HepG2 (cell line): ENCODE data around the gene NOC4L. TPM values are rescaled to one million over a fixed set of nuclear protein-coding genes. Genes with fewer than 3 reads are reported as not detected.

Experiments used
- ATAC-seq: fragments of 200-7000 bp; cut with Tn5 transposase; 3 replicates; pipeline ENCODE4 v1.9.1; 2020; ENCODE audit warnings: mild to moderate bottlenecking, moderate library complexity
- BruUV-seq: library from RNA; stranded (reverse); fragments of 400-500 nt; replicated peaks from 2 replicates; lab custom pipeline; 2021; lab: Mats Ljungman, UMichigan
- CTCF ChIA-PET: fragments of 300-600 bp; formaldehyde crosslinking; extraction: SDS; loops from one replicate; lab custom pipeline; 2021; ENCODE audit warnings: low total read pairs, inconsistent platforms, low intra/inter-chr PET ratio; lab: Yijun Ruan, JAX
- POLR2A ChIA-PET: fragments of 350-600 bp; sonication (Branson Sonifier 250); formaldehyde crosslinking; loops from one replicate; lab custom pipeline; 2020; ENCODE audit warnings: antibody characterized with exemption, inconsistent platforms; lab: Yijun Ruan, JAX
- DNase-seq: peaks from one replicate; pipeline ENCODE4 v3.0.0-alpha.2; 2015; ENCODE audit warnings: low spot score
- FAIRE-seq: peaks from 3 replicates; lab custom pipeline; 2011; peaks lifted over from hg19 to GRCh38; lab: Jason Lieb, UNC
- H2AFZ ChIP-seq: one replicate; pipeline ENCODE4 v1.6.1; 2011; ENCODE audit warnings: low read length, inconsistent platforms
- H3K27ac ChIP-seq: fragments of 300-600 bp; 3 replicates; pipeline ENCODE4 v1.8.0; 2011; ENCODE audit warnings: mixed run types, mild to moderate bottlenecking, mixed read lengths, low read length, inconsistent platforms; ENCODE audit not compliant: insufficient read depth; ENCODE audit errors: extremely low read length
- H3K27me3 ChIP-seq, 2 experiments: fragments of 200-600 bp in 1 of 2; 2 replicates in 1 of 2; 3 replicates in 1 of 2; pipeline versions ENCODE4 v1.6.0 to v1.8.0; 2011; ENCODE audit warnings: low read length in 2 of 2, mild to moderate bottlenecking in 2 of 2, moderate library complexity in 2 of 2, inconsistent platforms in 1 of 2; ENCODE audit not compliant: insufficient read depth in 2 of 2, control insufficient read depth in 1 of 2
- H3K36me3 ChIP-seq, 2 experiments: fragments of 200-600 bp in 1 of 2; replicated peaks in 1 of 2; 2 replicates in 1 of 2; 3 replicates in 1 of 2; pipeline versions ENCODE4 v1.5.1 to v1.8.0; 2011; ENCODE audit warnings: low read length in 2 of 2, inconsistent platforms in 1 of 2; ENCODE audit not compliant: insufficient read depth in 2 of 2, control insufficient read depth in 1 of 2
- H3K4me1 ChIP-seq: 2 replicates; pipeline ENCODE4 v1.5.1; 2012; ENCODE audit warnings: low read length, inconsistent platforms; ENCODE audit not compliant: insufficient read depth
- H3K4me2 ChIP-seq: 2 replicates; pipeline ENCODE4 v1.6.0; 2011; ENCODE audit warnings: low read depth, low read length, inconsistent platforms
- H3K4me3 ChIP-seq, 3 experiments: fragments of 200-600 bp in 1 of 3; sonication (generic), shearing (Covaris generic) in 1 of 3; replicated peaks in 1 of 3; 2 replicates each; pipeline ENCODE4 v1.5.1; 2011 to 2016; ENCODE audit warnings: low read length in 3 of 3, inconsistent platforms in 2 of 3, low read depth in 2 of 3, mild to moderate bottlenecking in 2 of 3, control low read depth in 1 of 3, mixed read lengths in 1 of 3; ENCODE audit not compliant: insufficient read depth in 1 of 3
- H3K79me2 ChIP-seq: one replicate; pipeline ENCODE4 v1.6.1; 2011; ENCODE audit warnings: low read length, inconsistent platforms; ENCODE audit not compliant: insufficient read depth
- H3K9ac ChIP-seq: 2 replicates; pipeline ENCODE4 v1.6.0; 2011; ENCODE audit warnings: mild to moderate bottlenecking, low read depth, low read length, inconsistent platforms; ENCODE audit not compliant: insufficient read depth
- H3K9me3 ChIP-seq: 2 replicates; pipeline ENCODE4 v1.5.1; 2012; ENCODE audit warnings: mild to moderate bottlenecking, low read length
- H4K20me1 ChIP-seq: 2 replicates; pipeline ENCODE4 v1.6.0; 2011; ENCODE audit warnings: inconsistent platforms, mild to moderate bottlenecking, low read length, moderate library complexity; ENCODE audit not compliant: insufficient read depth
- ADNP ChIP-seq: sonication (generic); formaldehyde crosslinking; IDR thresholded peaks from 2 replicates; pipeline ENCODE4 v1.4.0; 2020; ENCODE audit warnings: missing genetic modification reagents
- BHLHE40 ChIP-seq: IDR thresholded peaks from 2 replicates; pipeline ENCODE4 v1.6.1; 2011; ENCODE audit warnings: low read length, improper control_type of control experiment
- FOXC1 ChIP-seq: sonication (generic); formaldehyde crosslinking; IDR thresholded peaks from 2 replicates; pipeline ENCODE4 v1.8.0; 2022; ENCODE audit warnings: mild to moderate bottlenecking, missing genetic modification reagents, borderline replicate concordance
- PTBP1 ChIP-seq: fragments of 200-400 bp; formaldehyde crosslinking; IDR thresholded peaks from 2 replicates; pipeline ENCODE4 v1.6.1; 2018; ENCODE audit warnings: low read length, low read depth; ENCODE audit not compliant: poor library complexity, severe bottlenecking
- SNRNP70 ChIP-seq: fragments of 200-400 bp; formaldehyde crosslinking; IDR thresholded peaks from 2 replicates; pipeline ENCODE4 v1.6.1; 2017; ENCODE audit warnings: mild to moderate bottlenecking, low read depth, low read length, moderate library complexity
- YEATS2 ChIP-seq: sonication (generic); formaldehyde crosslinking; IDR thresholded peaks from 2 replicates; pipeline ENCODE4 v1.4.0; 2020; ENCODE audit warnings: missing genetic modification reagents, borderline replicate concordance
- ZMYM3 ChIP-seq: sonication (generic); formaldehyde crosslinking; IDR thresholded peaks from 2 replicates; pipeline ENCODE4 v1.5.1; 2020; ENCODE audit warnings: mild to moderate bottlenecking, missing genetic modification reagents
- ZNF207 ChIP-seq: fragments of 450-650 bp; IDR thresholded peaks from 2 replicates; pipeline ENCODE4 v1.6.1; 2016; ENCODE audit warnings: antibody characterized with exemption, borderline replicate concordance
- ZNF333 ChIP-seq: sonication (generic); formaldehyde crosslinking; IDR thresholded peaks from 2 replicates; pipeline ENCODE4 v1.4.0; 2020; ENCODE audit warnings: mild to moderate bottlenecking, missing genetic modification reagents, borderline replicate concordance
- ZNF430 ChIP-seq: sonication (generic); formaldehyde crosslinking; IDR thresholded peaks from 2 replicates; pipeline ENCODE4 v1.9.0; 2021; ENCODE audit warnings: mild to moderate bottlenecking, missing genetic modification reagents
- ZNF451 ChIP-seq: sonication (generic); formaldehyde crosslinking; IDR thresholded peaks from 2 replicates; pipeline ENCODE4 v1.5.0; 2020; ENCODE audit warnings: mild to moderate bottlenecking, missing genetic modification reagents
- ZNF484 ChIP-seq: sonication (generic); formaldehyde crosslinking; IDR thresholded peaks from 2 replicates; pipeline ENCODE4 v1.5.1; 2020; ENCODE audit warnings: mild to moderate bottlenecking, low read depth, missing genetic modification reagents, borderline replicate concordance
- ZNF556 ChIP-seq: sonication (generic); formaldehyde crosslinking; IDR thresholded peaks from 2 replicates; pipeline ENCODE4 v1.4.0; 2020; ENCODE audit warnings: mild to moderate bottlenecking, missing genetic modification reagents, borderline replicate concordance
- ZNF670 ChIP-seq: sonication (generic); formaldehyde crosslinking; IDR thresholded peaks from 2 replicates; pipeline ENCODE4 v1.8.0; 2022; ENCODE audit warnings: mild to moderate bottlenecking, missing genetic modification reagents, borderline replicate concordance
- WGBS: methylation state at CpG from one replicate; pipeline ENCODE4 v1.1.6; 2017; ENCODE audit warnings: low lambda C conversion rate; 5-methylcytosine and 5-hydroxymethylcytosine counted together
- in situ Hi-C: cut with HindIII; loops from 2 replicates; pipeline ENCODE4 v1.10.0; 2017; ENCODE audit warnings: low pct_unique_long_range_greater_than_20kb; ENCODE audit not compliant: extremely low pct_ligation_motif_present
- intact Hi-C: fragments of 100-400 bp; cut with micrococcal nuclease; formaldehyde crosslinking; loops from one replicate; pipeline ENCODE4 v1.10.0; 2022; ENCODE audit not compliant: unreplicated experiment
- polyA plus RNA-seq, 8 experiments: library from polyadenylated mRNA; depleted of rRNA in 3 of 8; stranded (reverse) in 7 of 8; unstranded in 1 of 8; fragments of >200 nt; fragmentation: Illumina TruSeq in 4 of 8; extraction: Trizol in 4 of 8; gene quantifications; 2 replicates each; pipeline versions ENCODE4 v1.2.1 to v1.2.3, GENCODE V29; 2011 to 2016; ENCODE audit warnings: low read depth in 4 of 8, missing spikeins in 1 of 8, mixed read lengths in 1 of 8; ENCODE audit not compliant: insufficient read depth in 1 of 8
- total RNA-seq, 5 experiments: library from RNA; depleted of rRNA; stranded (reverse); fragments of >200 nt; fragmentation: Illumina TruSeq; extraction: Trizol; gene quantifications; 2 replicates each; pipeline ENCODE4 v1.2.3, GENCODE V29; 2016; ENCODE audit warnings: low read depth in 1 of 5
- TF ChIP-seq, protein P1 (sequence below): IDR thresholded peaks from 2 replicates; pipeline ENCODE4 v1.6.1; 2012; ENCODE audit warnings: low read depth, low read length, improper control_type of control experiment
- TF ChIP-seq, protein P2 (sequence below): sonication (generic); formaldehyde crosslinking; IDR thresholded peaks from 2 replicates; pipeline ENCODE4 v1.5.0; 2020; ENCODE audit warnings: mild to moderate bottlenecking, missing genetic modification reagents
- TF ChIP-seq, protein P3 (sequence below): fragments of 450-650 bp; IDR thresholded peaks from 2 replicates; pipeline ENCODE4 v1.6.1; 2016
- TF ChIP-seq, protein P4 (sequence below): sonication (generic); formaldehyde crosslinking; IDR thresholded peaks from 2 replicates; pipeline ENCODE4 v1.4.0; 2020; ENCODE audit warnings: missing genetic modification reagents; ENCODE audit errors: not compliant biosample characterization

The NOC4L gene
- total and polyA plus RNA-seq, 2 of the 13 experiments (the other 11 are each of a cell fraction or from before 2014, with no cell fraction given), result 4.3 to 14.6 TPM

DNA sequence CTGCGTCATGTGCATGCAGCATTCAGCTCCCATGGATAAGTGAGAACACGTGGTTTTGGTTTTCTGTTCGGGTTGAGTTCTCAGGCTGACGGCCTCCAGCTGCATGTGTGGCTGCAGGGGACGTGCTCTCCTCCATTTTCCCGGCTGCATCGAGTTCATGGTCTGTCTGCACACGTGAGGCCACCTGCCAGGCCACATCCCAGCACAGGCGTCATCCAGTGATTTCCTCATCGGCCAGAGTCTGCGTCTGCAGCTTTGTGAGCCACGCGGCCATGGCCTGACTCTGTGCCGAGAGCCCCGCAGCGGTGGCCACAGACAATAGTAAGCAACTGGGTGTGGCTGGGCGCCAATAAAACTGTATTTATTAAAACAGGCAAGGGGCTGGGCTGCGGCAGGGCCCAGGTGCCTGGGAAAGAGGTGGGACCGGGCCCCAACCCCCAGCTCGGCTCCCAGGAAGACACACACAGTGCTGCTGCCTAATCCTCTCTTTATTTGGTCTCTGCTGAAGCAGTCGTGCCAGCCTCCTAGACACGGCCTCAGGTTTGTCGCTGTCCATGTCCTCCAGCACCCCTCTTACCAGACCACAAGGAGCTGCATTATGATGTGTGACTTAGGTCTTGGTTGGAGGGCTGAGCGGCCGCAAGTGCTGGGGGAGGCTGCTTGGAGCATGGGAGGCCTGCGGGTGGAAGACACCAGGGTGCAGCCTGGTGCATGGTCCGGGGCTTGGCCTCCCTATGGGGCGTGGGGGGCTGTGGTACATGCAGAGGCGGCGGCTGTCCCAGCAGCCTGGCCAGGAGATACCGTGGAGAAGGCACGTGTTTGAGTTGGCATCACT lies 52.0 kb downstream of the NOC4L start:
- BruUV-seq, result no TSS peak
- TF ChIP-seq FOXC1 (no peak), ZNF451 (CRISPR knock-in tag) (no peak), PTBP1 (no peak), ZNF207 (no peak), ZNF430 (no peak), ZNF484 (CRISPR knock-in tag) (no peak), ZNF556 (CRISPR knock-in tag) (no peak), SNRNP70 (no peak), ZNF333 (CRISPR knock-in tag) (no peak), ADNP (no peak), BHLHE40 (peak; percentile 49; the same call in 1 of the 2 replicates), YEATS2 (no peak), ZMYM3 (CRISPR knock-in tag) (no peak), ZNF670 (CRISPR knock-in tag) (no peak)
- TF ChIP-seq, protein P1, sequence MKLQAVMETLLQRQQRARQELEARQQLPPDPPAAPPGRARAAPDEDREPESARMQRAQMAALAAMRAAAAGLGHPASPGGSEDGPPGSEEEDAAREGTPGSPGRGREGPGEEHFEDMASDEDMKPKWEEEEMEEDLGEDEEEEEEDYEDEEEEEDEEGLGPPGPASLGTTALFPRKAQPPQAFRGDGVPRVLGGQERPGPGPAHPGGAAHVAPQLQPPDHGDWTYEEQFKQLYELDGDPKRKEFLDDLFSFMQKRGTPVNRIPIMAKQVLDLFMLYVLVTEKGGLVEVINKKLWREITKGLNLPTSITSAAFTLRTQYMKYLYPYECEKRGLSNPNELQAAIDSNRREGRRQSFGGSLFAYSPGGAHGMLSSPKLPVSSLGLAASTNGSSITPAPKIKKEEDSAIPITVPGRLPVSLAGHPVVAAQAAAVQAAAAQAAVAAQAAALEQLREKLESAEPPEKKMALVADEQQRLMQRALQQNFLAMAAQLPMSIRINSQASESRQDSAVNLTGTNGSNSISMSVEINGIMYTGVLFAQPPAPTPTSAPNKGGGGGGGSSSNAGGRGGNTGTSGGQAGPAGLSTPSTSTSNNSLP, result no peak
- TF ChIP-seq, protein P2, sequence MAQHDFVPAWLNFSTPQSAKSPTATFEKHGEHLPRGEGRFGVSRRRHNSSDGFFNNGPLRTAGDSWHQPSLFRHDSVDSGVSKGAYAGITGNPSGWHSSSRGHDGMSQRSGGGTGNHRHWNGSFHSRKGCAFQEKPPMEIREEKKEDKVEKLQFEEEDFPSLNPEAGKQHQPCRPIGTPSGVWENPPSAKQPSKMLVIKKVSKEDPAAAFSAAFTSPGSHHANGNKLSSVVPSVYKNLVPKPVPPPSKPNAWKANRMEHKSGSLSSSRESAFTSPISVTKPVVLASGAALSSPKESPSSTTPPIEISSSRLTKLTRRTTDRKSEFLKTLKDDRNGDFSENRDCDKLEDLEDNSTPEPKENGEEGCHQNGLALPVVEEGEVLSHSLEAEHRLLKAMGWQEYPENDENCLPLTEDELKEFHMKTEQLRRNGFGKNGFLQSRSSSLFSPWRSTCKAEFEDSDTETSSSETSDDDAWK (CRISPR knock-in tag), result no peak
- TF ChIP-seq, protein P3, sequence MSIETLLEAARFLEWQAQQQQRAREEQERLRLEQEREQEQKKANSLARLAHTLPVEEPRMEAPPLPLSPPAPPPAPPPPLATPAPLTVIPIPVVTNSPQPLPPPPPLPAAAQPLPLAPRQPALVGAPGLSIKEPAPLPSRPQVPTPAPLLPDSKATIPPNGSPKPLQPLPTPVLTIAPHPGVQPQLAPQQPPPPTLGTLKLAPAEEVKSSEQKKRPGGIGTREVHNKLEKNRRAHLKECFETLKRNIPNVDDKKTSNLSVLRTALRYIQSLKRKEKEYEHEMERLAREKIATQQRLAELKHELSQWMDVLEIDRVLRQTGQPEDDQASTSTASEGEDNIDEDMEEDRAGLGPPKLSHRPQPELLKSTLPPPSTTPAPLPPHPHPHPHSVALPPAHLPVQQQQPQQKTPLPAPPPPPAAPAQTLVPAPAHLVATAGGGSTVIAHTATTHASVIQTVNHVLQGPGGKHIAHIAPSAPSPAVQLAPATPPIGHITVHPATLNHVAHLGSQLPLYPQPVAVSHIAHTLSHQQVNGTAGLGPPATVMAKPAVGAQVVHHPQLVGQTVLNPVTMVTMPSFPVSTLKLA, result 0 out of 2 replicates have a peak, but pooled peaks have one; percentile 45
- TF ChIP-seq, protein P4, sequence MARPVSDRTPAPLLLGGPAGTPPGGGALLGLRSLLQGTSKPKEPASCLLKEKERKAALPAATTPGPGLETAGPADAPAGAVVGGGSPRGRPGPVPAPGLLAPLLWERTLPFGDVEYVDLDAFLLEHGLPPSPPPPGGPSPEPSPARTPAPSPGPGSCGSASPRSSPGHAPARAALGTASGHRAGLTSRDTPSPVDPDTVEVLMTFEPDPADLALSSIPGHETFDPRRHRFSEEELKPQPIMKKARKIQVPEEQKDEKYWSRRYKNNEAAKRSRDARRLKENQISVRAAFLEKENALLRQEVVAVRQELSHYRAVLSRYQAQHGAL, result no peak
- intact Hi-C loops (no loop called here), in situ Hi-C loops (no loop called here)
- Histone ChIP-seq H3K36me3 (no peaks in the 10 kb centered on the region), H3K79me2 (no peaks in the 10 kb centered on the region), H3K27ac (no peak overlapping the region), H4K20me1 (0 out of 2 replicates have a peak, but pooled peaks cover 3% of the 10 kb centered on the region), H3K4me1 (no peaks in the 10 kb centered on the region), H3K27me3 (peaks cover 22 to 85% of the 10 kb centered on the region in 2 experiments), H3K9me3 (peaks cover 18% of the 10 kb centered on the region), H3K9ac (no peak overlapping the region), H3K4me2 (no peak overlapping the region), H2AFZ (no peak overlapping the region), H3K4me3 (no peak overlapping the region)
- 31% methylated on average over 16 of the region's 32 CpGs for WGBS
- CTCF ChIA-PET, result no interaction called here
- ATAC-seq, result no peak
- no peak for DNase-seq
- POLR2A ChIA-PET, result no interaction called here
- FAIRE-seq, result no peak
